SK-MEL-5 (cell line): ENCODE measurements around the gene CDC42EP4. TPM values are rescaled to one million over a fixed set of nuclear protein-coding genes. Genes with fewer than 3 reads are reported as not detected.
"Not testable (repeated sequence)": the region's sequence is repeated elsewhere in the genome, so short reads cannot be mapped to it uniquely, and the experiment has no call there.

ENCODE experiments used
- DNase-seq: peaks from one replicate; pipeline ENCODE4 v3.0.0-alpha.2; 2016; ENCODE audit warnings: low read depth, low spot score
- in situ Hi-C: cut with HindIII; loops from 2 replicates; pipeline ENCODE4 v1.10.0; 2016; ENCODE audit warnings: low sequenced_read_pairs, high pct_unique_total_duplicates, low pct_unique_long_range_greater_than_20kb
- total RNA-seq: library from RNA; depleted of rRNA; stranded (reverse); fragments of >200 nt; shearing (Covaris generic); gene quantifications from 2 replicates; pipeline ENCODE4 v1.2.3, GENCODE V29; 2014

The CDC42EP4 gene
- total RNA-seq, 1 experiment from 2014 or later: 18.9 TPM

GRCh38 chr17:73347351-73347750 is 35.5 kb upstream of the CDC42EP4 start:
- in situ Hi-C loops: no loop called here

GRCh38 chr17:73346501-73347162 is 34.8 kb upstream of the CDC42EP4 start:
- DNase-seq: no peak
- in situ Hi-C loops: no loop called here

More at GRCh38 chr17:73347351-73347750, 35.5 kb upstream of the CDC42EP4 start:
- no peak for DNase-seq

- in situ Hi-C loops: no loop called here
- DNase-seq: no peak
These were observed 32.1 kb upstream of the CDC42EP4 start for GRCh38 chr17:73343739-73344454.

- in situ Hi-C loops: no loop called here
- DNase-seq: peak; percentile 76
These were observed 31.4 kb upstream of the CDC42EP4 start for GRCh38 chr17:73343168-73343634.

GRCh38 chr17:73342541-73343167 is 30.9 kb upstream of the CDC42EP4 start:
- in situ Hi-C loops: no loop called here
- DNase-seq: peak; percentile 40

- peak; percentile 67 for DNase-seq
- in situ Hi-C loops: no loop called here
These were observed 30.3 kb upstream of the CDC42EP4 start for GRCh38 chr17:73342050-73342522.

- in situ Hi-C loops: no loop called here
- DNase-seq: no peak
These were observed 29.7 kb upstream of the CDC42EP4 start for GRCh38 chr17:73341350-73342049.

GRCh38 chr17:73340093-73340596 is 28.3 kb upstream of the CDC42EP4 start:
- in situ Hi-C loops: no loop called here
- DNase-seq: peak; percentile 70

GRCh38 chr17:73338566-73339197 is 26.9 kb upstream of the CDC42EP4 start:
- no peak for DNase-seq
- in situ Hi-C loops: no loop called here

- in situ Hi-C loops: no loop called here
- no peak for DNase-seq
These were observed 26.3 kb upstream of the CDC42EP4 start for GRCh38 chr17:73338050-73338521.

- in situ Hi-C loops: no loop called here
- no peak for DNase-seq
These were observed 25.5 kb upstream of the CDC42EP4 start for GRCh38 chr17:73337330-73337710.

GRCh38 chr17:73336408-73337329 is 24.9 kb upstream of the CDC42EP4 start:
- in situ Hi-C loops: no loop called here
- DNase-seq: no peak

GRCh38 chr17:73335591-73336407 is 24.0 kb upstream of the CDC42EP4 start:
- in situ Hi-C loops: no loop called here
- no peak for DNase-seq

GRCh38 chr17:73334771-73335513 is 23.1 kb upstream of the CDC42EP4 start:
- no peak for DNase-seq
- in situ Hi-C loops: no loop called here

- in situ Hi-C loops: not testable (repeated sequence)
These were observed 21.6 kb upstream of the CDC42EP4 start for GRCh38 chr17:73333445-73333844.

More at GRCh38 chr17:73333445-73333844, 21.6 kb upstream of the CDC42EP4 start:
- peak; percentile 74 for DNase-seq
